ENCODE measurements around the gene CACFD1.

Gene CACFD1

DNA sequence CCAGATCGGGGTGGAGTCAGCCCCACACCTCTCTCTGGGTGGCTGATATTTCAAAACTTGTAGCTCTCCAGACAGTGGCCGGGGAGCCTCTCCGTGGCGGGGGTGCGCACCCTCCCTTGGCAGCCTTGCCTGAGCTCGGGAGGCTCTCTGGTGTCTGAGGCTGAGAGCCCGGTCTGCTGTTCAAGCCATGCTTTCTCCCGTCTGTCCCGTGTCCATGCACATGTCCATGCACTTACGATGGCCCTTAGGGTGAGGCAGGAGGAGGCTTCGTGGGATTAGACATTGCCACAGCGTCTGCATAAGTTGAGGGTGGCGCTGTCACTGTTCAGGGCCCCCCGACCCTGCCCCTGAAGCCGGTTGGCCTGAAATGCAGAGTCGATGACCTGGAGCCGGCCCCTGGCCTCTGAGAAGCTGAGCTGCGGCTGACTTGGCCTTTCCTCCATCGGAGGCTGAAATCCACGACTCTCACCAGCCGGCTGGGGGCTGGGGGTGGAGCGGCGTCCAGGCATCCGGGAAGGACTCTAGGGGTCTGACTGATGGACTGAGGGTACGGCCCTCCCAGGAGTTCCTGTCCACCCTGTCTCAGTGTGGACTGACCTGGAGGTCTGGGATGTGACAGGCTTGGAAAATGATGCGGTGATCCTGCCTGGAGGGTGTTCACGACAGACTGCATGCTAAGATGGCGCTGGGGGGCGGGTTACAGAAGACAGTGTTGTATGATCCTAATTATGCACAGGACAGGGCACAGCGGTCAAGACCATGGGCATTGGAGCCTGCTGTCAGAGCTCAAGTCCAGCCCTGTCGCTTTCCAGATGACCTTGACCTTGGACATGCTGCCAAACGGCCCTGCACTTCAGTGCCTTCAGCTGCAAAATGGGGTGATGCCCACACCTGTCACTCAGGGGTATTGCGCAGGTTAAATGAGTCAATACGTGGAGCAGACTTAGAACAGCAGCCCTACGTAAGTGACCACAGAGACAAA, 37.4 kb downstream of the CACFD1 start:
- DNase-seq (ENCODE audit: low read depth in 2 of 2, low spot score in 1 of 2): no peak

- DNase-seq (ENCODE audit: low read depth in 2 of 2, low spot score in 1 of 2): no peak
These were observed 39.5 kb downstream of the CACFD1 start for GRCh38 chr9:133499132-133499891.

GRCh38 chr9:133499892-133500270, 40.1 kb downstream of the CACFD1 start:
- DNase-seq (ENCODE audit: low read depth in 2 of 2, low spot score in 1 of 2): no peak

- no peak for DNase-seq (ENCODE audit: low read depth in 2 of 2, low spot score in 1 of 2)
These were observed 42.3 kb downstream of the CACFD1 start for GRCh38 chr9:133502112-133502511.

- DNase-seq (ENCODE audit: low read depth in 2 of 2, low spot score in 1 of 2): no peak
These were observed 45.5 kb downstream of the CACFD1 start for GRCh38 chr9:133505186-133505830.

DNA sequence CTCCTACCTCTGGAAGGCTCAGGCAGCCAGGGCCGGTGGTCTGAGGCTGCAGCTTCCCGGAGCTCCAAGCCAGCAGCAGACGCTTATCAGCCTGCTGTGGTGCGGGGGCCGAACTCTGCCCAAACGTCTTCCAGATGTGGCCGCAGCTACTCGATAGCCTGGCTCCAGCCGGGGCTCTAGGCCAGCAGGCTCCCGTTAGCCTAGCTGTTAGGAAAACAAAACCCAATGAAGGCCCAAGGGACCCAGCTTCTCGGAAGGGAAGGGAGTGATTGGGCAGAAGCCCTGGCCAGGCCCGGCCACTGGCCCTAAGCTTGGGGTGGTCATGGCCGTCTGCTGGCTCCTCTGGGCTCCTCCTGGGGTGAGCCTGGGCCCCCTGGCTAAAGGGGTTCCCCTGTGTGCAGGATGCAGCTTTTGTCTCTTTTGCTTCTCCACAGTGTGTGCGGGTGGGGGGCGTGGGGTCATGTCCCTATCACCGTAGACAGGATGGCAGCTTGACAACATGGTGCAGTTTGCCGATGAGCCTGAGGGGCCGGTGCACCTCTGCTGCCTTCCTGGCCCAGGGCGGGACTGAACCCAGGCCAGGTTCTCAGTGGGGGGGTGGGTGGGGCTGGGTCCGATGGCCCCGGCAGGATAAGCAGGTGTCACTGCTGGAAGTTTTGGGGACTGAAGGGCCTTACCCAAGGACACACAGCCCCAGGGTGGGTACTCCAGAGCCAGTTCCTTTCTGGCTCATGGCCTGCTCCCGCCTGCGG, 46.3 kb downstream of the CACFD1 start:
- no peak for DNase-seq (ENCODE audit: low read depth in 2 of 2, low spot score in 1 of 2)

- no peak for DNase-seq (ENCODE audit: low read depth in 2 of 2, low spot score in 1 of 2)
These were observed 46.9 kb downstream of the CACFD1 start for GRCh38 chr9:133506653-133507038.

DNA sequence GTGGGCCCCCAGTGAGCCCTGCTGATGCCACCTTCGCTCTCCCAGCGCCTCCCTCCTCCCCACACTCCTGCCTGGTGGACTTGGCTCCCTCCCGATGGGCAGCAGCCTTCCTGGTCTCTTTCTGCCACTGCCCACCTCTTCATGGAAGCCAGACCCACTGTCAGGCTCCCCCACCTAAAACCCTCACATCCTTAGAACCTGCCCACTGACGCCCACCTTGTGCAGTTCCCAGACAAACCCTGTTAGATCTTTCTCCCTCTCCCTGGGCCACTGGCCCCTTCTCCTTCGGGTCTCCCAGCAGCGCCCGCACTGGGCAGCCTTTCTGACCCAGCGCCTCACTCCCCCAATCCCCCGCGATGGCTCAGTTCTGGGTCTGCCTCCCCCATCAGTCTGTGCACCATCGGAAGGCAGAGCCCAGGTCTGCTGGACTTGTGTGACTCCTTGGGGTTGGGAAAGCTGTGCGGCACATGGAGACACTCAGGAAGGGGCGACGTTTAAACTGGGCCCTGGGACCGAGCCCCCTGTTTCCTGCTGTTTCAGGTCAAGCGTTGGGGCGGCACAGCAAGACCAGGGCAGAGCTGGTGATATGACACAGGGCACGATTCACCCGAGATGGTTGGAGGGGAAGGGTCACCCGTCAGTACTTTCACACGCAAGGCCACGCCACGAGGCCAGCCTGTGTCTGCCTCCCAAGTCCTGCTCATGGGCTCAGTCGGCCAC, 47.6 kb downstream of the CACFD1 start:
- DNase-seq (ENCODE audit: low read depth in 2 of 2, low spot score in 1 of 2): no peak

DNA sequence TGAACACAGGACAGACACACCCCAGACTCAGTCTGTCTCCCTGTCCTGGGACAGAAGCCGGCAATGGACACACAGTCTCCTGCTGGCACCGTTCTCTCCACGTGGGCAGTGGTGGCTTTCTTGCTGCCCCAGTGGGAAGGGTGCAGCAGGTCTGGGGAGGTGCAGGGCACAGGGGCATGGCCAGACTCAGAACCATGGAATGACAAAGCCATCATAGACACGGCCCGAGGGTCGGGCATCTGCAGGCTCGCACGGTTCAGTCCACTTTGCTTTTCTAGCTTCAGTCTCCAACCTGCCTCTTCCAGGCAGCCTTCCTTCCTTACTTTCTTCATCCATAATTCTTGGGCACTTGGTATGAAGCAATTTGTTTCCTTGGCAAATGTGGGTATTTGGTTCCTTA, 48.3 kb downstream of the CACFD1 start:
- DNase-seq (ENCODE audit: low read depth in 2 of 2, low spot score in 1 of 2): no peak

GRCh38 chr9:133509179-133510083, 49.7 kb downstream of the CACFD1 start:
- DNase-seq (ENCODE audit: low read depth in 2 of 2, low spot score in 1 of 2): no peak

GRCh38 chr9:133510926-133511505, 51.2 kb downstream of the CACFD1 start:
- no peak for DNase-seq (ENCODE audit: low read depth in 2 of 2, low spot score in 1 of 2)

- DNase-seq (ENCODE audit: low read depth in 2 of 2, low spot score in 1 of 2): no peak
These were observed 51.8 kb downstream of the CACFD1 start for GRCh38 chr9:133511607-133512006.

- DNase-seq (ENCODE audit: low read depth in 2 of 2, low spot score in 1 of 2): no peak
These were observed 52.8 kb downstream of the CACFD1 start for GRCh38 chr9:133512253-133513213.

- no peak for DNase-seq (ENCODE audit: low read depth in 2 of 2, low spot score in 1 of 2)
These were observed 53.7 kb downstream of the CACFD1 start for GRCh38 chr9:133513214-133514100.

- no peak for DNase-seq (ENCODE audit: low read depth in 2 of 2, low spot score in 1 of 2)
These were observed 54.9 kb downstream of the CACFD1 start for GRCh38 chr9:133514460-133515239.

DNA sequence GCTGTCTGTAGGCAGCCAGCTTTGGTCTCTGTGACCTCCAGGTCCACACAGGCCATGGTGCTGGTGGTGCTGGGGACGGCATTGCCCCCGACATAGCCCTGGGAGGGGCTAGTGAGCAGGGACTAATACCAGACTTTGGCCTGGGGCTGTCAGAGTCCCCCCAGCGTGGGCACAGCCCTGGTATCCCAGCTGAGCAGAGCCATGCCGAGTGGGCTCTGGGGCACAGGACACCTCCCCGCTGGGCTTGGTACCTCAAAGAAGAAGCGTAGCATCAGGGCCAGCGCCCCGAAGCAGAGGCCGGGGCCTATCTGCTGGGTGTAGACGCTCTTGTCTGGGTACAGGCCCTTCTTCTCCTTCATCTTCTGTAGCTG, 55.4 kb downstream of the CACFD1 start:
- DNase-seq (ENCODE audit: low read depth in 2 of 2, low spot score in 1 of 2): no peak

All from stimulated activated CD8-positive, alpha-beta memory T cell treated with anti-CD3 and anti-CD28 coated beads, Interleukin-4, amount 100 ng/mL, for 4 hours (primary cell).